ENCODE results near the gene GTPBP2. TPM values are rescaled to one million over a fixed set of nuclear protein-coding genes. Genes with fewer than 3 reads are reported as not detected.
"Not testable (repeated sequence)": the region's sequence is repeated elsewhere in the genome, so short reads cannot be mapped to it uniquely, and the experiment has no call there.

Gene GTPBP2
- total RNA-seq, 2 experiments from 2014 or later = 72.6 to 72.8 TPM

DNA sequence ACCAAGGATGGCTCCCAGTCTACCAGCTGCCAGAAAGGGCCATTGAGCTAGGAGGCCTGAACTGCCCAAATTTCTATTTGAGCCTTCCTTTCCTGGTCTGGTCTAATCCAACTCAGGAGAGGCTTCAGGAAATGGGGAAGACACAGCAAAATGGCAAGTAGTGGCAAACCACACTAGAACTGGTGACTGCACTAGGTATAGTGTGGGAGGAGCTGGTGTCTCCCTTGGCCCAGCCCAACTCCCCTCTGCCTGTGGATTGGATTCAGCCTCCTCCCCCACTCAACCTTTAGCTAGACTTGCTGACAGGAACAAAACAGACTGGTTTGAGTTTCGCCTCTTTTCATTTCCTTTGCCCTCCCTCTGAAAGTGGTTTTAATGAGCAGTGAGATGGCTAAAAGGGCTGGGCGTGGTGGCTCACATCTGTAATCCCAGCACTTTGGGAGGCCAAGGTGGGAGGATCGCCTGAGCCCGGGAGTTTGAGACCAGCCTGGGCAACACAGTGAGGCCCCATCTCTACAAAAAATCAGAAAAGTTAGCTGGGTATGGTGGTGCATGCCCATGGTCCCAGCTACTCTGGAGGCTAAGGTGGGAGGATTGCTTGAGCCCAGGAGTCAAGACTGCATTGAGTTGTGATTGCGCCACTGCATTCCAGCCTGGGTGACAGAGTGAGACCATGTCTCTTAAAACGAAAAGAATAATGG lies 41.0 kb upstream of the GTPBP2 start:
- Mint-ChIP-seq H3K27ac (peak overlapping the region; percentile 84), H3K4me3 (no peak overlapping the region), H3K27me3 (no peaks in the 10 kb centered on the region), H3K4me1 (ENCODE audit: low read depth) (peaks cover 34% of the 10 kb centered on the region), H3K9me3 (no peaks in the 10 kb centered on the region), H3K36me3 (peaks cover 15% of the 10 kb centered on the region)
- intact Hi-C loops (cut with micrococcal nuclease) = loop anchor here (1.0 to 5.0 kb wide), 2 partner anchors 17 to 37 kb away; partner anchors contain the start of gene MRPS18A
- CTCF ChIA-PET = interaction anchor here (0.6 to 2.2 kb wide), 13 partner anchors 8 to 409 kb away, joined by 3 to 15 read pairs (median 4); partner anchors contain the start of gene GTPBP2
- POLR2A ChIA-PET = interaction anchor here (0.6 to 2.6 kb wide), 3 partner anchors 33 to 222 kb away, joined by 3 to 7 read pairs (median 4); no protein-coding TSS in a partner anchor
- peak; percentile 69 for DNase-seq

DNA sequence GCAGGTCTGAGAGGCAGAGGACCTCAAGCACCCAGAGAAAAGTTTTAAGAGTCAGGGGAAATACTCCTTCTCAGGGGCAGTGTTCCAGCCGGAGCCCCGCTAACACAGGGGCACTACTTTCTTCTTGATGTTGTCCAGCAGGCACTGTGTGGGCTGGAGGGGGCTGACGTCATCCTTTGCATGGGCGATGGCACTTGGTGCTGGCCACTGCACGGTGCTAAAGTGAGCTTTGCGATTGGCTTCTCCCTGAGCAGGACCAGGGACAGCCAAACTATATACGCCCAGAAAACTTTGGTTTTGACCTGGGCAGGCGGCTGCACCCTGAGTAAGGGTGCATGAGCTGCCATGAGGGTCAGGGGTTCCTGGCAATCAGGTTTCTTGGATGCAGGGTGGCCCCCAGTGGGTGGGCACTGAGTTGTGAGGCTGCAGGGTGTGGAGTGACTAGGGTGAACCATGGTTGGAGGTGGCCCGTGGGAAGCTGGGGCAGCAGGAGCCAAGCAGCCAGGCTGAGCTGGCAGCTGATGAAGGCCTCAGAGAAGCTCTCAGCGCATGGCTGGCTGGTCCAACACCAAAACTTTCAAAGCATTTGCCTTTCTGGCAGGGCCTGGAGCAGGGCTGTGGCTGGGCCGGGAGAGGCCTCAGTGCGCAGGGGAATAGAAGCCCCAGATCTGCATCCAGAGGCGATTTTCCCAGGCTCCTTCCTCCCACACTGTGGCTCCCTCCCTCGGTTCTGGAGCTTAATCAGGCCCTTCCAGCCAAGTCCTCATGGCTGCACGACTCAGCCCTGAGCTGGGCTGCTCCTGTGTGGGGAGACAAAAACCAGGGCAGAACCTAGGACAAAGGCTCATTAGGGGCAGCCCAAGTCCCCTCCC lies 40.2 kb upstream of the GTPBP2 start:
- peaks cover 14% of the 10 kb centered on the region for H3K36me3 Mint-ChIP-seq
- H3K4me3 Mint-ChIP-seq = no peak overlapping the region
- intact Hi-C loops (cut with micrococcal nuclease) = loop anchor here (5.0 kb wide), 1 partner anchor 38 kb away; no protein-coding TSS in a partner anchor
- peaks cover 34% of the 10 kb centered on the region for H3K4me1 Mint-ChIP-seq (ENCODE audit: low read depth)
- H3K9me3 Mint-ChIP-seq = no peaks in the 10 kb centered on the region
- no peak for DNase-seq
- H3K27me3 Mint-ChIP-seq = no peaks in the 10 kb centered on the region
- H3K27ac Mint-ChIP-seq = peak overlapping the region; percentile 84
- POLR2A ChIA-PET = interaction anchor here (0.6 to 1.3 kb wide), 2 partner anchors 33 to 223 kb away, joined by 3 to 4 read pairs; no protein-coding TSS in a partner anchor
- CTCF ChIA-PET = interaction anchor here (0.6 to 2.2 kb wide), 15 partner anchors 9 to 410 kb away, joined by 3 to 15 read pairs (median 4); partner anchors contain the start of gene GTPBP2

DNA sequence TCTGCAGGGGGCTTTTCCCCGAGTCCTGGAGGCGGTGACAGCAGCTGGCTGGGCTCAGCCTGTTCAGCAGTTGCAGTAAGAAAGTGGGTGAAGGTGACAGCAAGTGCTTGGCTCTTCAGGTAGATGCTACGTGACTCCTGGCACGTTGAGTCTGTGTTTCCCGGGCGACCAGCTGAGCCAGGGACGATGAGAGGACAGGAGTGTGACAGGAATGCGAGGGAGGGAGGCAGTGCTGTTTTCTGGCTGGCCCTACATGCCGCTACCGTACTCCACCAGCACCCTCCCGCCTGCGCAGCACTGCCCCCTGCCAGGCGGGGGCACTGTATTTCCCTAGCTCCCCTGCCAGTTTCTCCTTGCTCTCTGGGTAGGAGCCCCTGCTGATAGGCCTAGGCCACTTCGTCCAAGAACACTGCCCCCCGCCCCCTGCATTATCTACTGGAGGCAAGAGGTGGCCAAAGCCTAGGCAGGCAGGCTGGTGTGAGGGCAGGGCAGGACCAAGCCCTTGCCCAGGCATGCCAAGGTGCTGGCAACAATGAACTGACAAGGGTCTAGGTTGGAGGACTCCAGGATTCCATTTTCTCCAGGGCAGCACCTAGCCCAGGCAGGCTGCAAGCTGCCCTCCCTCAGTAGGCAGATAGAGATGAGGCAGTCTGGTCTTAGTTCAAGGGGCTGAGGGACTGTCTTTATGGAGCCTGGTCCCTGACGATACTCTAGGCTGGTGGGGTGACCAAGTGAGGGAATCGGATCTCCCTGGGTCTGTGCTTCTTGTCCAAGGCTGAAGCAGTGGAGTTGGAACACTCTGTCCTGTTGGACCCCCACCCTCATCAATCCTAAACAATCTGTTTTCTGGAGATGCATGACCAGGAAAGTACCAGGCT lies 39.3 kb upstream of the GTPBP2 start:
- peak overlapping the region; percentile 62 for H3K27ac Mint-ChIP-seq
- no peaks in the 10 kb centered on the region for H3K27me3 Mint-ChIP-seq
- intact Hi-C loops (cut with micrococcal nuclease) = loop anchor here (1.0 to 5.0 kb wide), 2 partner anchors 39 to 406 kb away; no protein-coding TSS in a partner anchor
- H3K4me1 Mint-ChIP-seq (ENCODE audit: low read depth) = peaks cover 35% of the 10 kb centered on the region
- H3K9me3 Mint-ChIP-seq = no peaks in the 10 kb centered on the region
- CTCF ChIA-PET = interaction anchor here (0.7 to 4.0 kb wide), 19 partner anchors 10 to 410 kb away, joined by 3 to 51 read pairs (median 7); partner anchors contain the start of genes GTPBP2, MAD2L1BP and VEGFA
- peaks cover 12% of the 10 kb centered on the region for H3K36me3 Mint-ChIP-seq
- POLR2A ChIA-PET = interaction anchor here (1.3 to 1.8 kb wide), 2 partner anchors 38 to 101 kb away, joined by 3 to 7 read pairs; partner anchors contain the start of gene VEGFA
- DNase-seq = peak; percentile 71
- H3K4me3 Mint-ChIP-seq = no peak overlapping the region

DNA sequence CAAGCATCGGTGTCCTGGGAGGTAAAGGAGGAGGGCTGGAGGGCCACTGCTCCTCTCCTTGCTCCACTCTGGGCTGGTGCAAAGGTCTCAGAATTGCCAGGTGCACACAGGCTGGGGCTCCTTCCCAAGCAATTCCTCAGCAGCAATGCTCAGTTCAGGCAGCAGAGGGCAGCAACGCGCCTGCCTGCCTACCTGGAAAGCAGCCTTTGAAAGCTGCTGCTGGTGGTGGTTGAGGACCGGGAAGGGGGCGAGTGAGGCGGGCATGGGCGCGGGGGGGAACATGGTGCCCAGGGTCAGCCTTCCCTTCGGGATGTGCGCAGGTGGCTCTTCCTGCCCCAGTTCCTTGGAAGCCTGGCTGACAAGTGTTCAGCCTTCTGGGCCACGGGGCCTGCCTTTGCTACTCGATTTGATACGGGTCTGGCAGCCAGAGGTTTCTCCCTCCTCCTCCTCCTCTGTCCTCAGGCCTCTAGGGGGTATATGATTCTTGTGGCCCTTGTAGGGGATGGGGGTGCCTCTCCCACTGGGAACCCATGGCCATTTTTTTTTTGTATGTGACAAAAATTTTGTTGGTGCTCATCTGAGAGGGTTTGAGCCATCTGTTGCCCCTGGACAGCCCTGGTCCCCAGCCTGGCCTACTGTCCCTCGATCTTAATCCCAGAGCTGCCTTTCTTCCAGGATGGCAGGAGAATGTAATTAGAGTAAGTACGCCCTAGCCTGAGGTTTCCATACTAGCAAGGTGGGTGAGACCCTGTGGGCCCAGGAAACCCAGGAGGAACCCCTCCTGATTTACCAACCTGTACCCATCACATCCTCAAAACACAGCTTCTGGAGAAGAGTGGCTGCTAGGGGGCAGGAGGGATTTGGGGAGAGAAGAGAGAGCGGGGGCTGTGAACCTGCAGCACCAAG lies 38.4 kb upstream of the GTPBP2 start:
- DNase-seq = peak; percentile 87
- Mint-ChIP-seq H3K36me3 (peaks cover 12% of the 10 kb centered on the region), H3K9me3 (no peaks in the 10 kb centered on the region), H3K4me3 (no peak overlapping the region), H3K27me3 (no peaks in the 10 kb centered on the region), H3K27ac (peak overlapping the region; percentile 24), H3K4me1 (ENCODE audit: low read depth) (peaks cover 43% of the 10 kb centered on the region)
- POLR2A ChIA-PET = interaction anchor here (1.3 to 1.8 kb wide), 3 partner anchors 21 to 102 kb away, joined by 3 to 7 read pairs (median 4); partner anchors contain the start of gene VEGFA
- intact Hi-C loops (cut with micrococcal nuclease) = loop anchor here (1.0 to 5.0 kb wide), 5 partner anchors 40 to 412 kb away; no protein-coding TSS in a partner anchor
- CTCF ChIA-PET = interaction anchor here (0.6 to 4.0 kb wide), 36 partner anchors 11 to 415 kb away, joined by 3 to 51 read pairs (median 5); partner anchors contain the start of genes GTPBP2, MAD2L1BP, MRPS18A and VEGFA

DNA sequence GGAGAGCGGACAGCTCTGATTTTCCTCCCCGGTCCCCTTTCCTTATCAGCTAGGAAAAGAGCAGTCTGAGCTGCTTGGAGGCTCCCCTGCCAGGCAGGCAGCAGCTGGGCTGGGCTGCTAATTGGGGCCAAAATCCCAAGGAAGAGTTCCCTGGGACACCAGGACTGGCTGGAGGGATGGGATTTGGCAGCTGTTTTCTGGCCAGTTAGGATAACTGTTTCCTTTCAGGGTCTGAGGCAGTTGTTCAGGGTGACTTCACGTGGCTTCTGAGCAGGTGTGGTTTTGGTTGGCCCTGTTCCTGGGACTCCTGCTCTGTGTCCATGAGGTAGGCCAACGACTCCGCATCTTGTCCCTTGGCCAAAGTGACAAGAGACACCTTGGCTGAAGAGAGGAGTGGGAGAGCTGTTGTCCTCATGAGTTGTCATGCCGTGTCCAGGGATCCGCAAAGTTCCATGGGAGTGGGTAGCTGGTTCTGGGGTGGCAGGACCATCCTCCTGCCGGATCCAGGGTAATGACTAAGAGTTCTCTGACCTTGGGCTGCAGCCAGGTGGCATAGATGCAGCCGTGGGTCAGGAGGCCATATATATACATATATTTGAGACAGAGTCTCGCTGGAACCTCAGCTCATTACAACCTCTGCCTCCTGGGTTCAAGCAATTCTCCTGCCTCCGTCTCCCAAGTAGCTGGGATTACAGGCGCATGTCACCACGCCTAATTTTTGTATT lies 37.3 kb upstream of the GTPBP2 start:
- CTCF ChIA-PET = interaction anchor here (1.0 to 4.0 kb wide), 24 partner anchors 8 to 414 kb away, joined by 3 to 51 read pairs (median 5); partner anchors contain the start of genes MAD2L1BP and MRPS18A
- Mint-ChIP-seq H3K9me3 (no peaks in the 10 kb centered on the region), H3K4me3 (no peak overlapping the region), H3K4me1 (ENCODE audit: low read depth) (peaks cover 45% of the 10 kb centered on the region), H3K36me3 (peaks cover 6% of the 10 kb centered on the region), H3K27ac (no peak overlapping the region), H3K27me3 (no peaks in the 10 kb centered on the region)
- DNase-seq = no peak
- POLR2A ChIA-PET = interaction anchor here (1.7 to 1.8 kb wide), 2 partner anchors 22 to 103 kb away, joined by 4 to 7 read pairs; partner anchors contain the start of gene VEGFA
- intact Hi-C loops (cut with micrococcal nuclease) = loop anchor here (2.0 to 5.0 kb wide), 3 partner anchors 41 to 106 kb away; no protein-coding TSS in a partner anchor

DNA sequence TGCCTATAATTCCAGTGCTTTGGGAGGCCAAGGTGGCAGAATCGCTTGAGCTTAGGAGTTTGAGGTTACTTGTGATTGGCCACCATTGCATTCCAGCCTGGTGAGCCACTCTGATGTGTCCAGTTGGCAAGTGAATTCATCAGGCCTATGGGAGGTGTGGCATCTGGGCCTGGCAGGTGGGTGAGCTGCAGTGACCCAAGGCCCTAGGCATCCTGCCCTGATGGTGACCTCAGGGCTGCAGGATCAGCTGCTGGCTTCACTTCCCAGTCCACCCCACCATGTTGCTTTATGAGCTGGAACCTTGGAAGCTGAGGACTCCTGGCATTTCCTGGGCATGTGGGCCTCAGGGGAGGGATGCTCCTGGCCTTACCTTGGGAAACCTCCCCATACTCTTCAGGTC lies 36.3 kb upstream of the GTPBP2 start:
- no peaks in the 10 kb centered on the region for H3K9me3 Mint-ChIP-seq
- peaks cover 2% of the 10 kb centered on the region for H3K36me3 Mint-ChIP-seq
- ChIA-PET POLR2A (interaction anchor here (0.6 to 1.7 kb wide), 3 partner anchors 21 to 181 kb away, joined by 3 to 4 read pairs (median 3); partner anchors contain the start of gene RSPH9), CTCF (interaction anchor here (0.7 to 4.0 kb wide), 14 partner anchors 8 to 413 kb away, joined by 3 to 51 read pairs (median 4); partner anchors contain the start of genes MRPS18A and VEGFA)
- no peak for DNase-seq
- H3K4me3 Mint-ChIP-seq = no peak overlapping the region
- intact Hi-C loops (cut with micrococcal nuclease) = loop anchor here (5.0 kb wide), 1 partner anchor 42 kb away; no protein-coding TSS in a partner anchor
- H3K27me3 Mint-ChIP-seq = peaks cover 5% of the 10 kb centered on the region
- H3K27ac Mint-ChIP-seq = no peak overlapping the region
- H3K4me1 Mint-ChIP-seq (ENCODE audit: low read depth) = peaks cover 39% of the 10 kb centered on the region

DNA sequence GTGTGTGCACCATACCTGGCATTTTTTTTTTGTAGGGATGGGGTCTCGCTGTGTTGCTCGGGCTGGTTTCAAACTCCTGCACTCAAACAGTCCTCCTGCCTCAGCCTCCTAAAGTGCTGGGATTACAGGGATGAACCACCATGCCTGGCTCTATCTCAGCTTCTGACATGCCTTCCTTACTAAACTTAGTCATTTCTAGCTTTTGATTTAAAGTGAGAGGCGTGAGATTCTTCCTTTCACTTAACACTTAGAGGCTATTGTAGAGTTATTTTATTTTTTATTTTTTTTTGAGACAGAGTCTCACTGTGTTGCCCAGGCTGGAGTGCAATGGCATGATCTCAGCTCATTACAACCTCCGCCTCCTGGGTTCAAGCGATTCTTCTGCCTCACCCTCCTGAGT lies 33.9 kb upstream of the GTPBP2 start:
- H3K4me1 Mint-ChIP-seq (ENCODE audit: low read depth) = peaks cover 22% of the 10 kb centered on the region
- POLR2A ChIA-PET; H3K27me3 Mint-ChIP-seq; H3K27ac Mint-ChIP-seq; H3K4me3 Mint-ChIP-seq; DNase-seq; intact Hi-C loops (cut with micrococcal nuclease); H3K9me3 Mint-ChIP-seq; H3K36me3 Mint-ChIP-seq: not testable (repeated sequence)
- CTCF ChIA-PET = interaction anchor here (0.6 to 1.3 kb wide), 4 partner anchors 15 to 416 kb away, joined by 3 to 5 read pairs (median 4); partner anchors contain the start of gene VEGFA

DNA sequence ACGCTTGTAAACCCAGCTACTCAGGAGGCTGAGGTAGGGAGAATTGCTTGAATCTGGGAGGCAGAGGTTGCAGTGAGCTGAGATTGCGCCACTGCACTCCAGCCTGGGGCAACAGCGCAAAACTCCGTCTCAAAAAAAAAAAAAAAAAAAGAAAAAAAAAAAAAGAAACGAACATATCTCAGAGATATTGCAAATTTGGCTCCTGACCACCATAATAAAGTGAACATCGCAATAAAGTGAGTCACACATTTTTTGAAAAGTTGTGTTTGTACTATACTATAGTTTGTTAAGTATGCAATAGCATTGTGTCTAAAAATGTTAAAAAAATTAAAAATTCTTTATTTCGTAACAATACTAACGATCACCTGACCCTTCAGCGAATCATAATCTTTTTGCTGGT lies 29.1 kb upstream of the GTPBP2 start:
- H3K9me3 Mint-ChIP-seq = no peaks in the 10 kb centered on the region
- no peak for DNase-seq
- ChIA-PET CTCF (interaction anchor here (0.6 to 0.7 kb wide), 2 partner anchors 8 to 75 kb away, joined by 3 to 4 read pairs; no protein-coding TSS in a partner anchor), POLR2A (no interaction called here)
- H3K27ac Mint-ChIP-seq = no peak overlapping the region
- peaks cover 8% of the 10 kb centered on the region for H3K4me1 Mint-ChIP-seq (ENCODE audit: low read depth)
- intact Hi-C loops (cut with micrococcal nuclease) = no loop called here
- peaks cover 5% of the 10 kb centered on the region for H3K27me3 Mint-ChIP-seq
- H3K4me3 Mint-ChIP-seq = no peak overlapping the region
- H3K36me3 Mint-ChIP-seq = no peaks in the 10 kb centered on the region

DNA sequence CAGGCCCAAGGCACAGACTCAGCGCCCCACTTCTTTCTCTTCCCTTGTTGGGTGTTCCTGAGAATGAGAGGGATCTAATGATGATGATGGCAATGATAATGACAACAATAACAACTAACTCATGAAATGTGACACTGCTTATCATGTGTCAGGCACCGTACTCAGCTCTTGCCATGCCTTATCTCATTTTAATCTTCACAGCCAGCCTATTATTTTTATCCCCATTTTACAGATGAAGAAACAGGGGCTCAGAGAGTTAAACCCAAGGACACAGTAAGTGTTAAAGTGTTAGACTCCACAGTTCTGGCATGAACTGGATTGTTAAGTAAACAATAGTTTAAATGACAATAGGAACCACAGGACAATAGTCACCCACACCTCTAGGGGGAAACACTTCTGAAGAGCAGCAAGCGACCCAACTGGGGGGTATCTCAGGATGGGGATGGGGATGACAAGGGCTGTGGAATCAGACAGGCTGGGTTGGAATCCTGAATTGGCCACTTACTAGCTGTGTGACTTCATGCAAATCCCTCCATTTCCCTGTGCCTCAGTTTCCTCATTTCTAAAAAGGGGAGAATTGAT lies 28.2 kb upstream of the GTPBP2 start:
- ChIA-PET POLR2A (interaction anchor here (0.5 kb wide), 1 partner anchor 115 kb away, joined by 3 read pairs; no protein-coding TSS in a partner anchor), CTCF (interaction anchor here (0.6 to 1.7 kb wide), 2 partner anchors 9 to 75 kb away, joined by 4 to 9 read pairs; no protein-coding TSS in a partner anchor)
- intact Hi-C loops (cut with micrococcal nuclease) = no loop called here
- H3K36me3 Mint-ChIP-seq = no peaks in the 10 kb centered on the region
- H3K4me1 Mint-ChIP-seq (ENCODE audit: low read depth) = peaks cover 2% of the 10 kb centered on the region
- no peak overlapping the region for H3K27ac Mint-ChIP-seq
- peaks cover 5% of the 10 kb centered on the region for H3K27me3 Mint-ChIP-seq
- H3K4me3 Mint-ChIP-seq = no peak overlapping the region
- no peaks in the 10 kb centered on the region for H3K9me3 Mint-ChIP-seq
- no peak for DNase-seq

Data from activated CD4-positive, alpha-beta memory T cell treated with anti-CD3 and anti-CD28 coated beads for 36 hours (primary cell).